ENCODE data around the gene IL1RAPL2. TPM values are rescaled to one million over a fixed set of nuclear protein-coding genes. Genes with fewer than 3 reads are reported as not detected.
A peak's percentile ranks its signal among the peaks of the same experiment; 100 is the strongest.
"Not testable (repeated sequence)": the region's sequence is repeated elsewhere in the genome, so short reads cannot be mapped to it uniquely, and the experiment has no call there.

IL1RAPL2 gene
- total RNA-seq, 1 donor from 2014 or later, result not detected

GRCh38 chrX:105018865-105019264 lies 452.9 kb downstream of the IL1RAPL2 start:
- peak; percentile 89 for DNase-seq (ENCODE audit: low read depth)

DNA sequence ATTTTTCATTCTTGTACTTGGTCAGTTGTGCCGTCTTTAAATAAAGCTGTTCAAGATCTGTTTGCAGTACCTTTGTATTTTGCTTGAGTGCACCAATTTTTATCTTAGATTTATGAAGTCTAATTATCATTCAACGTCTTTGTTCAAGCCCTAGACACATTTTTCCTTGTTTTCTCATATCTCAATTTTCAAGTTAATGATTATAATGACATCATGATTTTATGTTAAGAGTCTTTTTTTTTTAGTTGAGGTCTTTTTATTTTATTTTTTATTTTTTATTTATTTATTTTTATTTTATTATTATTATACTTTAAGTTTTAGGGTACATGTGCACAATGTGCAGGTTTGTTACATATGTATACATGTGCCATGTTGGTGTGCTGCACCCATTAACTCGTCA lies 463.0 kb downstream of the IL1RAPL2 start:
- DNase-seq (ENCODE audit: low read depth), result not testable (repeated sequence)

GRCh38 chrX:105038672-105039328 lies 472.8 kb downstream of the IL1RAPL2 start:
- DNase-seq (ENCODE audit: low read depth), result no peak

DNA sequence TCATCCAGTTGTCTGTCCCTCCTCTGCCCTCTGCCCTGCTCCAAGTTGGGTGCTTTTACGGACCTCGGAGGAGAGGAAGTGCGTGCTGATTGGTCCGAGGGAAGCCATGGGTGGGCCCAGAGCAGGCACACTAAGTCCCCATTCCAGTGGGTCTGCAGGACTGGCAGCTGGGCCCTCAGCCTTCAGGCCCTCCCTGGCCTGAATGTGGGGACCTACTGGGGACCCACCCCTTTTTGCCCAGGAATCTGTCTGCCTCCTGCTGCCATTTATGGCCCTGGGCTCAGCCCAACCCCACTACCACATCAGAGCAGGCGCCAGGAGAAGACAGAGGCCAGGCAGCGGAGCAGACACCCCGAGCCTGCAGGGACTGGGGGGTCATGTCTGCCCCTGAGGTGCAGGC lies 484.9 kb downstream of the IL1RAPL2 start:
- no peak for DNase-seq (ENCODE audit: low read depth)

- DNase-seq (ENCODE audit: low read depth), result no peak
Measured at GRCh38 chrX:105051364-105051763, 485.4 kb downstream of the IL1RAPL2 start.

GRCh38 chrX:105052926-105053325 lies 486.9 kb downstream of the IL1RAPL2 start:
- no peak for DNase-seq (ENCODE audit: low read depth)

- DNase-seq (ENCODE audit: low read depth), result no peak
Measured at GRCh38 chrX:105063743-105064142, 497.7 kb downstream of the IL1RAPL2 start.

- no peak for DNase-seq (ENCODE audit: low read depth)
Measured at GRCh38 chrX:105098201-105098600, 532.2 kb downstream of the IL1RAPL2 start.

- no peak for DNase-seq (ENCODE audit: low read depth)
Measured at GRCh38 chrX:105098812-105099211, 532.8 kb downstream of the IL1RAPL2 start.

GRCh38 chrX:105101378-105101777 lies 535.4 kb downstream of the IL1RAPL2 start:
- no peak for DNase-seq (ENCODE audit: low read depth)

GRCh38 chrX:105109936-105110335 lies 543.9 kb downstream of the IL1RAPL2 start:
- DNase-seq (ENCODE audit: low read depth), result no peak

DNA sequence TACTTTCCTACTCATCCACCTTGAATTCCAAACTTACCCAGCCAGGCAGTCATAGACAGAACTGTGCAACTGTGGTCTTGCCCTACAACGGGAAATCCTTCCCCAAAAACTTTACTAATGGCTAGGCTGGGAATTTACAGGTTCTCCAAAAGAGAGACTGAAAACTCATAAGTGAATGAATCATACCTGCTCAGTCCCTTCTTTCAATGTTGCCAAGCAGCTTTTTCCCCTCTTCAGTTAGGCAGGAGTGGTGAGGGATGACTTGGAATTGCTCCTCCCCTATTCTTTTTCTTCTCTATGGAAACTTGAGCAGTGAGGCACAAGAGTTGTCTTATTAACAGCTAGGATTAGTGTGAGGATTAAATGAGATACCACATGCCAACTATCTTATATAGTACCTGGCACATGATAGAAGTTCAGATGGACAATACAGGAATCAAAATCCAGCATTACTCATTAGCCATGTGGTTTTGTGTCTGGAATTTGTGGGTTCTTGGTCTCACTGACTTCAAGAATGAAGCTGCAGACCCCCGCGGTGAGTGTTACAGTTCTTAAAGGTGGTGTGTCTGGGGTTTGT lies 548.6 kb downstream of the IL1RAPL2 start:
- peak; percentile 28 for DNase-seq (ENCODE audit: low read depth)

DNA sequence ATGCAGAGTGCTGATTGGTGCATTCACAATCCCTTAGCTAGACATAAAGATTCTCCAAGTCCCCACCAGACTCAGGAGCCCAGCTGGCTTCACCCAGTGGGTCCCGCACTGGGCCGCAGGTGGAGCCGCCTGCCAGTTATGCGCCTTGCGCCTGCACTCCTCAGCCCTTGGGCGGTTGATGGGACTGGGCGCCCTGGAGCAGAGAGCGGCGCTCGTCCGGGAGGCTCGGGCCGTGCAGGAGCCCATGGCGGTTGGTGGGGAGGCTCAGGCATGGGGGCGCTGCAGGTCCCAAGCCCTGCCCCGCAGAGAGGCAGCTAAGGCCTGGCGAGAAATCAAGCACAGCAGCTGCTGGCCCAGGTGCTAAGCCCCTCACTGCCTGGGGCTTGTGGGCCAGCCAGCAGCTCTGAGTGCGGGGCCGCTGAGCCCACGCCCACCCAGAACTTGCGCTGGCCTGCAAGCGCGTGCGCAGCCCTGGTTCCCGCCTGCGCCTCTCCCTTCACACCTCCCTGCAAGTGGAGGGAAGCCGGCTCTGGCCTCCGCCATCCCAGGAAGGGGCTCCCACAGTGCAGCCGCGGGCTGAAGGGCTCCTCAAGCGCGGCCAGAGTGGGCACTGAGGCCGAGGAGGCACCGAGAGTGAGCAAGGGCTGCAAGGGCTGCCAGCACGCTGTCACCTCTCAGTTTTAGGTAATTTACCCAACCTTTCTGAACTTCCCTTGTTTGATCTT lies 549.8 kb downstream of the IL1RAPL2 start:
- not testable (repeated sequence) for DNase-seq (ENCODE audit: low read depth)

DNA sequence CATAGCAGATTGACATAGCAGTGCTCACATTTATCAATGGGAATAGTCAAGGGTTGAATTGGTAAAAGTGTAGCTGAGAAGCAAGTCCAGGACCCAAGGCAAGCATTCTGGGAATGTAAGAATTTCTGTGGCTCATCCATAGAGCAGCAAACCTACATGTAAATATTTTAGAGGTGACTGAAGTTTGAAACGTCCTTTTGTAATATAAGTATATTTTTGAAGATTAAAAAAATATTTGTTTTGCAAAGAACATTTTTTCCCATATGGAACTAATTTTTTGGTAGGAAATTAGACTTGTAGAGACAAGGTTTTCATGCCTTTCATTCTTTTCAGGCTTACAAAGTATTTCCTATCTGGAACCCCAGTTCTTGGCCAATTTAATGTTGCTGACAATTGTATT lies 550.5 kb downstream of the IL1RAPL2 start:
- DNase-seq (ENCODE audit: low read depth), result no peak

- DNase-seq (ENCODE audit: low read depth), result peak; percentile 19
Measured at GRCh38 chrX:105117621-105118020, 551.6 kb downstream of the IL1RAPL2 start.

GRCh38 chrX:105120463-105120862 lies 554.5 kb downstream of the IL1RAPL2 start:
- no peak for DNase-seq (ENCODE audit: low read depth)

GRCh38 chrX:105121186-105121585 lies 555.2 kb downstream of the IL1RAPL2 start:
- no peak for DNase-seq (ENCODE audit: low read depth)

GRCh38 chrX:105126201-105126600 lies 560.2 kb downstream of the IL1RAPL2 start:
- peak; percentile 13 for DNase-seq (ENCODE audit: low read depth)

- DNase-seq (ENCODE audit: low read depth), result no peak
Measured at GRCh38 chrX:105134273-105134672, 568.3 kb downstream of the IL1RAPL2 start.

GRCh38 chrX:105136786-105137185 lies 570.8 kb downstream of the IL1RAPL2 start:
- DNase-seq (ENCODE audit: low read depth), result peak; percentile 12

GRCh38 chrX:105150036-105150435 lies 584.0 kb downstream of the IL1RAPL2 start:
- DNase-seq (ENCODE audit: low read depth), result no peak

DNA sequence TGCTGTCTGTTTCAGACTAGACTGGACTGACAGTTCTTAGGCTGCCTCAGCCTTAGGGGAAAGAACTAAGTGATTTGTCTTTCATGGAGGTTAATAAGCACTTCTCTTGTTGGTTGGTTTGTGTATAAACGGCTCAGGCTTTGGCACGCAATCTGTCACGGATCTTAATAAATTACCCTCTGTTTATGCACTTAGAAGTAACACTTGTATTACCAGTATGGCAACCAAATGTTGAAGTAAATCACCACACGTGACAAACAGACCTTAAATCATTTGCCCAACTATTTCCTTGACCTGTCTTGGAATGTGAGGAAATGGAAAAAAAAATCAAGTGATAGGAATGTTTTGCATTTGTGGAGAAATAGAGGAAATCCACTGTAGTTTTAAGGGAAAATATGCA lies 584.6 kb downstream of the IL1RAPL2 start:
- peak; percentile 3 for DNase-seq (ENCODE audit: low read depth)

- DNase-seq (ENCODE audit: low read depth), result no peak
Measured at GRCh38 chrX:105167233-105167632, 601.2 kb downstream of the IL1RAPL2 start.

Measured in renal cortical epithelial cell (primary cell).